ENCODE measurements around the gene C19orf44.
"Not testable (repeated sequence)": the region's sequence is repeated elsewhere in the genome, so short reads cannot be mapped to it uniquely, and the experiment has no call there.

C19orf44 gene

GRCh38 chr19:16541526-16542044, 45.4 kb downstream of the C19orf44 start:
- DNase-seq: no peak

- peak; percentile 46 for DNase-seq
Observed at GRCh38 chr19:16542045-16542909, 46.1 kb downstream of the C19orf44 start, which contains the start of gene CHERP. Gene CHERP (minus strand): TSS chr19:16542437. CDS start chr19:16542378, 59 bp downstream.

DNA sequence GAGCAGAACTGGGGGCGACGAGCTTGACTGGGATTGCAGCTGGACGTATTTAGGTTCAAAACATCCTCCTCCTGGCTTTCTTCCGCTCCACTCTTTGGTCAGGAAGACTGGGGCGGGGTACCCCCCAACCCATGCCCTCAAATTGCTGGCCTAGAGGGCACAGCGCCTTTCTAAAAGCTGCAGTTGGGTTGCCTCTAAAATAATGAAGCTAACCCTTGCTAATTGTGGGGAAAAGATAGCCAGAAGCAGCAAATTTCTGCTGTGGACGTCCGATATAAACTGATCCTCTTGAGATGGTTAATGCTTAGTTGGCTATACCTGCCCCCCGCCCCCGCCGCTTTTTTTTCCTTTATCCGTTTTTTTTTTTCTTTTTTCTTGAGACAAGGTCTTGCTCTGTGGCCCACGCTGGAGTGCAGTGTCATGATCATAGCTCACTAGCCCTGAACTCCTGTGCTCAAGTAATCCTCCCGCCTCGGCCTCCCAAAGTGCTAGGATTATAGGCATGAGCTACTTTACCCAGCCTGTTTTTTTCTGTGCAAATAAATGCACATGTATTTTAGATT, 46.8 kb downstream of the C19orf44 start:
- no peak for DNase-seq

DNA sequence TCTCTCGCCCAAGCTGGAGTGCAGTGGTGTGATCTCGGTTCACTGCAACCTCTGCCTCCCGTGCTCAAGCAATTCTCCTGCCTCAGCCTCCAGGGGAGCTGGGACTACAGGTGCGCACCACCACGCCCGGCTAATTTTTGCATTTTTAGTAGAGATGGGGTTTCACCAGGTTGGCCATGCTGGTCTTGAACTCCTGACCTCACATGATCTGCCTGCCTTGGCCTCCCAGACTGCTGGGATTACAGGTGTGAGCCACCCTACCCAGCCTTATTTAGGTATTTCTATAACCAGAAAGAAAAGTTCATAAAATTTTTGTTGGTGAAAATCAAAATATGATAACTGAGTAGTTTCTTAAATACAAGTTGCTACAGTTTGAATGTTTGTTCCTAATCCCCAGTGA, 47.5 kb downstream of the C19orf44 start:
- DNase-seq: not testable (repeated sequence)

DNA sequence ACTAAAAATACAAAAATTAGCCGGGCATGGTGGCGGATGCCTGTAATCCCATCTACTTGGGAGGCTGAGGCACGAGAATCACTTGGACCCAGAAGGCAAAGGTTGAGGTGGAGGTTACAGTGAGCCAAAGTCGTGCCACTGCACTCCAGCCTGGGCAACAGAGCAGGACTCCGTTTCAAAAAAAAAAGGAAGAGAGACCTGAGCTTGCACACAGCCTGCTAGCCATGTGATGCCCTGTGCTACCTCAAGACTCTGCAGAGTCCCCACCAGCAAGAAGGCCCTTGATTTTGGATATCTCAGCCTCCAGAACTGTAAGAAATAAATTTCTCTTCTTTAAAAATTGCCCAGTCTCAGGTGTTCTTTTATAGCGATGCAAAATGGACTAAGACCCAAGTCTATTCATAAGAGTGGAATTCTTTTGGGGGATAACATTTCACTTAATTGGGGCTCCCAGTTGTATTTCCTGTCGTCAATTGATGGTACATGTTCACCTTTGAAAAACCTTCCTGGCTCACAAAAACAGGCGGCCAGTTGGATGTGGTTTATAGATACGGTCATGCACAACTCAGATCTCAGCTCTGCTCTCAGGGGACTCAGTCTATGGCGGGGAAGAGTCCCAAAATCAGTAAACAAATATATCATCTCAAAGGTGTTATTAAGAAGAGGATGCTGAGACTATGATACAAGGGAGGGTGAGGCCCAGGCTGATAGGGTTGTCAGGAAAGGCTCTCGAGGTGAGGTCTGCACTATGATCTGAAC, 48.5 kb downstream of the C19orf44 start:
- no peak for DNase-seq

GRCh38 chr19:16548956-16549355, 52.8 kb downstream of the C19orf44 start:
- no peak for DNase-seq

GRCh38 chr19:16551902-16552301, 55.7 kb downstream of the C19orf44 start:
- not testable (repeated sequence) for DNase-seq

DNA sequence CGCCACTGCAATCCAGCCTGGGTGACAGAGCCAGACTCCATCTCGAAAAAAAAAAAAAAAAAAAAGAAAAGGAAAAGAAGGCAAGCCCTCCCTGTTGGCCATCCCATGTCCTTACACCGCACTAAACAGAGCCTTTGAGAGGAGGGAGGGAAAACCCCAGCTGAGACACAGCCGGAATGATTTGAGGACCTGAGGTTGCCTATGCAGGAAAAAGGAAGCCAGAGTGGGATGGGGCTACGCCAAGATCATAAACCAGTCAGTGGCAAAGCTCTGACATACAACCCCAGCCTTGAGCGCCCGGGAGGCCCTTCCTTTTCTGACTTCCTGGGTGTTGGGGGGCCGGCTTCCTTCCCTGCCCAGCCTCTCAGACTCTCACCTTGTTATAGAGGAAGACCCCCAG, 58.6 kb downstream of the C19orf44 start:
- no peak for DNase-seq

DNA sequence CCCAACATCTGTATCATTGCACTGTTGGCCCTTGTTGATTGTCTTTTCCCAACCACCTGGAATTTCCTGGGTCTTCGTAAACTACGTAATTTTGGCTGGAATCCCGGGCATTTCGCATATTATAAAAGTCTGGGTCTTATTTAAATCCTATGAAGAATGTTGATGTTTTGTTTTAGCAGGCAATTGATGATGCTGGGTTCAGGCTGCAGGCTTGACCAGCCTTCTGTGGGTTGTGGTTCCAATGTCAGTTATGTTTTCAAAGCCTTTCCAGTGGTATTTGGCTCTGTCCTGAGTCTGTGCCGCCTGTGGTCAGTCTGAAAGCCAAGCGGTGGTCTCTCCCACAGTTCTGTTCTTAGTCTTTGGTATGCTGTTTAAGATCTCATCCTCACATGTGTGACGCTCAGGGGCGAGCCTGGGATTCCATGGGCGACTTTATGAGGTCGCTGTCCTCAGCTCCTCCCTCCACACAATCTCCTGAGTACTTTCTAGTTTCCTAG, 63.6 kb downstream of the C19orf44 start:
- DNase-seq: no peak

GRCh38 chr19:16561382-16561781, 65.2 kb downstream of the C19orf44 start:
- DNase-seq: no peak

GRCh38 chr19:16562608-16563025, 66.4 kb downstream of the C19orf44 start:
- no peak for DNase-seq

DNA sequence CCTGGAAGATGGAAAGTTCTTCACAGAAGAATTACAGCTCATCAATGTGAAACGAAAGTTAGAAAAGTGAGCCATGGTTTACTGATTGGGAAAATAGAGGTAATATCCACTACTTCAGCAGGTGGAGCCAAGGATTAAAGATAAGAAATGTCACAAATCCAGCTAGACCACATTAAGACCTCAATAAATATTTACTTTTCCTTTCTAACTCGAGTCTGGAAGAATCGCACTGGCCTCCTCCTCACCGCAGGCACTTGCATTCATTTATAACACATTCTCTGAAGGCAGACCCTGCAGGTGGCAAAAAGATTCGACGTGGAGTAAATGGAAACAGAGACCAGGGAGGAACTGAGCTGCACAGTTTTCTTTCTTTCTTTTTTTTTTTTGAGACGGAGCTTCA, 68.6 kb downstream of the C19orf44 start:
- no peak for DNase-seq

DNA sequence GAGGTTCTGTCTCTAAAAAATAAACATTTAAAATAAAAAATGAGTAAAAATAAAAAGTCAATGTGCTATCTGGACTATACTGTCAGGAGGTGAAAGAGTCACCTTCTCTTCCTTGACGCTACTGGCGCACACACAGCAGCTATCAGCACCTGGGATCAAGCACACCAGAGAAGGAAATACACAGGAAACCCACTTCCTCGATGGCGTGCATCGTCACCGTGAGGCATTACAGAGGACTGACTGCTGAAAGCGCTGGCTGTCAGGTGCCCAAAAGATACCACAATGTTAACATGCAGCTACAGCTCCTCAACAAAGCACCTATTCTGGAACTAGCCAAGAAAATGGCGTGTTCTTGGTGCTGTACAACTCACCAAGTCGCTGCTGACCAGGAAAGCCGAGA, 70.0 kb downstream of the C19orf44 start:
- no peak for DNase-seq

DNA sequence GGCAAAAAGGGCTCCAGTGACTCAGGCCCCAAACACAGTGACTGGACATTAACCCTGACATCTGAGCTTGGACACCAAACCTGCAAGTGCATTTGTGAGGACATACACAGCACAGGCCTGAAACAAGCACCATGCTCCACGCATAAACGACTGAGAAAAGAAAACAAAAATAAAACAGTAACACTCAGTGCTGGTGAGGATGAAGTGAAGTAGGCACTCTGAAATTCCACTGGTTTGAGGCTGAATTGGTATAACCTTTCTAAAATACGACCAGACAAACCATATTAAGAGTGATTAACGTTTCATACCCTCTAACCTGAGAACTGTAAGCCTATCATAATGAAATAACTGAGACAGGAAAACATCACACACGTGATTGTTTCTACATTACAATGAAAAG, 70.5 kb downstream of the C19orf44 start:
- DNase-seq: no peak

DNA sequence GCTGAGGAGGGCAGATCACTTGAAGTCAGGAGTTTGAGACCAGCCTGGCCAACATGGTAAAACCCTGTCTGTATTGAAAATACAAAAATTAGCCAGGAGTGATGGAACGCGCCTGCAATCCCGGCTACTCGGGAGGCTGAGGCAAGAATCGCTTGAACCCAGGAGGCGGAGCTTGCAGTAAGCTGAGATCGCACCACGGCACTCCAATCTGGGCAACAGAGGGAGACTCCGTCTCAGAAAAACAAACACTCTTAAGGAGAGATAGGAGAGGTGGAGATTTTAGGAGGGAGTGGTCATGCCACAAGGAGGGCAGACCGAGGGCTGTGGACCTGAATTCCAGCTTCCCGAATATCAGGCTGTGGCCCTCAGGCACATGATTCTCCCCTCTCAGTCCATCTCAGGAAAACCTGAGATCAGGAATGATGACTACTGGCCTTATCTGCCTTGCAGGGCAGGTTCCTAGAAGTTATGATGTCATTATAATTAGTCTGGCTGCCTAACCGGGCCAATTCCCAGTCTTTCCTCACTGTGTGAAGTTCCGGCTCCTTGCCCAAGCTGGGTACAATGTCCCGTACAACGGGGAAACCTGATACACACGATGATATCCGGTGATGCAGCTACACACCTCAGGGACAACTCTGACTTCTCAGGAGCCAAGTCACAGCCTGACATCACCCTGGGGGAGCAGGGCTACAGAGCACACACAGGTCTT, 73.6 kb downstream of the C19orf44 start:
- no peak for DNase-seq
